ENCODE data around the gene USP17L11. TPM values are rescaled to one million over a fixed set of nuclear protein-coding genes. Genes with fewer than 3 reads are reported as not detected.
"Not testable (repeated sequence)": the region's sequence is repeated elsewhere in the genome, so short reads cannot be mapped to it uniquely, and the experiment has no call there.

The USP17L11 gene, protein sequence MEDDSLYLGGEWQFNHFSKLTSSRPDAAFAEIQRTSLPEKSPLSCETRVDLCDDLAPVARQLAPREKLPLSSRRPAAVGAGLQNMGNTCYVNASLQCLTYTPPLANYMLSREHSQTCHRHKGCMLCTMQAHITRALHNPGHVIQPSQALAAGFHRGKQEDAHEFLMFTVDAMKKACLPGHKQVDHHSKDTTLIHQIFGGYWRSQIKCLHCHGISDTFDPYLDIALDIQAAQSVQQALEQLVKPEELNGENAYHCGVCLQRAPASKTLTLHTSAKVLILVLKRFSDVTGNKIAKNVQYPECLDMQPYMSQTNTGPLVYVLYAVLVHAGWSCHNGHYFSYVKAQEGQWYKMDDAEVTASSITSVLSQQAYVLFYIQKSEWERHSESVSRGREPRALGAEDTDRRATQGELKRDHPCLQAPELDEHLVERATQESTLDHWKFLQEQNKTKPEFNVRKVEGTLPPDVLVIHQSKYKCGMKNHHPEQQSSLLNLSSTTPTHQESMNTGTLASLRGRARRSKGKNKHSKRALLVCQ
- polyA plus RNA-seq (2014; cell fraction: cytosol; rRNA removed): not detected in 2 replicates
- polyA plus RNA-seq (2014; cell fraction: nucleus; rRNA removed): not detected in 2 replicates

DNA sequence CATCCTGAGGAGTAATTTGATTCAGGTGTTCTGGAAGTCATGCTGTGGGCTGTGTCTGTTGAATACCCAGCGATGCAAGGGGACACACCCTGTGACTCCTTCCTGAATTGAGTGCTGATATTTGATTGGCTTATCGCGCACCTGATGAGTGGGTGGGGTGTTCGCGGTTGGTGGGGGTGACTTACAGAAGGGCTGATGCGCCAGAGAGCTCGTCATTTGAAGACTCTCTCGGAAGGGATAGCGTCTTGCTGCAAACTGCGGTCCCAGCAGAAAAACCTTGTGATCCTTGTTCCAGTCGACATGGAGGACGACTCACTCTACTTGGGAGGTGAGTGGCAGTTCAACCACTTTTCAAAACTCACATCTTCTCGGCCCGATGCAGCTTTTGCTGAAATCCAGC lies at the start of gene USP17L11:
Gene USP17L11 (plus strand): TSS at position 301 of the 400 bp plus-strand sequence. CDS start 0 bp downstream, at position 301.
- not testable (repeated sequence) for DNase-seq (ENCODE audit: low spot score)

DNA sequence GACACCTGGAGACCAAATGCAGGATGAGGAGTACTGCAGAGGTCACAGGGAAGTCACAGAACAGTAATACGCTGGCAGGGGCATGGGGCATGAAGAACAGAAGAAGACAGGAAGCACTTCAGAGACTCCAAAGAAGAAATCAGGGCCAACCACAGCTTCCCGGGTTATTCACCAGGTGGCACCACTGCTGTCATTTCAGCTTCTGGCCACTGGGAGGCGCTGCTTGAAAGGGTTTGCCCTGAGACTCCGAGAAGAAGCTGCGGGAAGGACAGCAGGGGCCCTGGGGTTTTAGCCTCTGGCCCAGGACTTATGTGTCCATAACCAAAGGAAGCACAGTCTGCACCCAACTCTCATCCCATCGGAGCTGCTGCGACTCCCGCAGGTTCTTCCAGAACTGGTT lies 49.2 kb upstream of the USP17L11 start:
- DNase-seq (ENCODE audit: low spot score): not testable (repeated sequence)

DNA sequence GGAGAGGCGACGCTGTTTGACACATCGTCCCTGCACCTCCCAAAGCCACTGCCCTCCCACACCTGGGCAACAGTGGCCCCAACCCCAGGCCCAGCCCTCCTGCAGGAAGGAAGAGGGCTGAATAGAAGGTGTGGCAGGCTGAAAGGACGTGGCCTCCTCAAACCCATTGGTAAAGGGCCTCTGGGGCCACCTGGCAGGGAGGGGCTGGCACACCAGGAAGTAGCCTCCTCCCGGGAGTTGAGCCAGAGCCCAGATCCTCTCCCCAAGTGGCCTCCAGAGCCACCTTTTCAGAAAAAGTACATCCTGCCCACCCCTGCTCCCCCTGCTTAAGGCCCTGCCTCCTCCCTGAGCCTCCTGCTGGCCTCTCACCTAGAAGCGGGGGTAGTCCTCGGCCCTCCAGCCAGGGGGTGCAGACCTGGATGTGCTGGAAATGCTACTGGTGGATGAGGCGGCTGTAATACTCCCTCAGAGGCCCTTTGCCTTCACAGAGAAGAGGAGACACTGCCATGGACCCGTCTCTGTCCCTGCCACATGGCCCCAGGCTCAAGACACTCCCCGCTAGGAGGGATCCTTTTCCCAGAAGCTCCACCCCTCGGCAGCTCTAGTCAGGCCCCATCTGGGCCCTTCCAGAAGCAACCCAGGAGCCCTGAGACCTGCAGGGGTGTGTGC lies 45.3 kb upstream of the USP17L11 start, which contains the start of gene FAM90A26:
Gene FAM90A26 (plus strand): TSS at position 619 of the 669 bp plus-strand sequence. CDS start 2,764 bp downstream, outside the sequence.
- not testable (repeated sequence) for DNase-seq (ENCODE audit: low spot score)

DNA sequence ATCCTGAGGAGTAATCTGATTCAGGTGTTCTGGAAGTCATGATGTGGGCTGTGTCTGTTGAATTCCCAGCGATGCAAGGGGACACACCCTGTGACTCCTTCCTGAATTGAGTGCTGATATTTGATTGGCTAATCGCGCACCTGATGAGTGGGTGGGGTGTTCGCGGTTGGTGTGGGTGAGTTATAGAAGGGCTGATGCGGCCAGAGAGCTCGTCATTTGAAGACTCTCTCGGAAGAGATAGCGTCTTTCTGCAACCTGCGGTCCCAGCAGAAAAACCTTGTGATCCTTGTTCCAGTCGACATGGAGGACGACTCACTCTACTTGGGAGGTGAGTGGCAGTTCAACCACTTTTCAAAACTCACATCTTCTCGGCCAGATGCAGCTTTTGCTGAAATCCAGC lies 4.8 kb upstream of the USP17L11 start, which contains the start of gene USP17L10:
Gene USP17L10 (plus strand): TSS at position 301 of the 400 bp plus-strand sequence. CDS start 0 bp downstream, at position 301.
- DNase-seq (ENCODE audit: low spot score): not testable (repeated sequence)

DNA sequence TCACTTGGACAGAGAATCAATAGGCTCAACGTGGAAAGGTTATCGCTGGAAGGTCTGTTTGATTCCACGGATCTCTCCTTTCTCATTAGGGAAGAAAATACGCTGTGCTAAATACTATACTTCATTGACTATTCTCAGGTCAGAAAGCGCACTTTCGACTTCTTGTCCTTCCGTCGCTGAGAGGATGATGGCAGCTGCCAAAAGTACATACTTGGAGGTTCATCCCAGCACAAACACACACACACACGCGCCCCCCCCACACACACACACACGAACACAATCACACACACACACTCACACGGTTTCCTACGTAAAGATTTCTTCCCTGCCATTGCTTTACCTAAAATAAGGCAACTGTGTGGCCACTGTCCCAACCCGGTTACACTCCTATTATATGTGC lies 504 bp upstream of the USP17L11 start:
- DNase-seq (ENCODE audit: low spot score): not testable (repeated sequence)

DNA sequence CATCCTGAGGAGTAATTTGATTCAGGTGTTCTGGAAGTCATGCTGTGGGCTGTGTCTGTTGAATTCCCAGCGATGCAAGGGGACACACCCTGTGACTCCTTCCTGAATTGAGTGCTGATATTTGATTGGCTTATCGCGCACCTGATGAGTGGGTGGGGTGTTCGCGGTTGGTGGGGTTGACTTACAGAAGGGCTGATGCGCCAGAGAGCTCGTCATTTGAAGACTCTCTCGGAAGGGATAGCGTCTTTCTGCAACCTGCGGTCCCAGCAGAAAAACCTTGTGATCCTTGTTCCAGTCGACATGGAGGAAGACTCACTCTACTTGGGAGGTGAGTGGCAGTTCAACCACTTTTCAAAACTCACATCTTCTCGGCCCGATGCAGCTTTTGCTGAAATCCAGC lies 4.6 kb downstream of the USP17L11 start, which contains the start of gene USP17L12:
Gene USP17L12 (plus strand): TSS at position 301 of the 400 bp plus-strand sequence. CDS start 0 bp downstream, at position 301.
- DNase-seq (ENCODE audit: low spot score): not testable (repeated sequence)

DNA sequence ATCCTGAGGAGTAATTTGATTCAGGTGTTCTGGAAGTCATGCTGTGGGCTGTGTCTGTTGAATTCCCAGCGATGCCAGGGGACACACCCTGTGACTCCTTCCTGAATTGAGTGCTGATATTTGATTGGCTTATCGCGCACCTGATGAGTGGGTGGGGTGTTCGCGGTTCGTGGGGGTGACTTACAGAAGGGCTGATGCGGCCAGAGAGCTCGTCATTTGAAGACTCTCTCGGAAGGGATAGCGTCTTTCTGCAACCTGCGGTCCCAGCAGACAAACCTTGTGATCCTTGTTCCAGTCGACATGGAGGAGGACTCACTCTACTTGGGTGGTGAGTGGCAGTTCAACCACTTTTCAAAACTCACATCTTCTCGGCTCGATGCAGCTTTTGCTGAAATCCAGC lies 9.4 kb downstream of the USP17L11 start, which contains the start of gene USP17L13:
Gene USP17L13 (plus strand): TSS at position 301 of the 400 bp plus-strand sequence. CDS start 0 bp downstream, at position 301.
- not testable (repeated sequence) for DNase-seq (ENCODE audit: low spot score)

DNA sequence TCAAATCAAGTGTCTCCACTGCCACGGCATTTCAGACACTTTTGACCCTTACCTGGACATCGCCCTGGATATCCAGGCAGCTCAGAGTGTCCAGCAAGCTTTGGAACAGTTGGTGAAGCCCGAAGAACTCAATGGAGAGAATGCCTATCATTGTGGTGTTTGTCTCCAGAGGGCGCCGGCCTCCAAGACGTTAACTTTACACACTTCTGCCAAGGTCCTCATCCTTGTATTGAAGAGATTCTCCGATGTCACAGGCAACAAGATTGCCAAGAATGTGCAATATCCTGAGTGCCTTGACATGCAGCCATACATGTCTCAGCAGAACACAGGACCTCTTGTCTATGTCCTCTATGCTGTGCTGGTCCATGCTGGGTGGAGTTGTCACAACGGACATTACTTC lies 15.0 kb downstream of the USP17L11 start:
- not testable (repeated sequence) for DNase-seq (ENCODE audit: low spot score)

DNA sequence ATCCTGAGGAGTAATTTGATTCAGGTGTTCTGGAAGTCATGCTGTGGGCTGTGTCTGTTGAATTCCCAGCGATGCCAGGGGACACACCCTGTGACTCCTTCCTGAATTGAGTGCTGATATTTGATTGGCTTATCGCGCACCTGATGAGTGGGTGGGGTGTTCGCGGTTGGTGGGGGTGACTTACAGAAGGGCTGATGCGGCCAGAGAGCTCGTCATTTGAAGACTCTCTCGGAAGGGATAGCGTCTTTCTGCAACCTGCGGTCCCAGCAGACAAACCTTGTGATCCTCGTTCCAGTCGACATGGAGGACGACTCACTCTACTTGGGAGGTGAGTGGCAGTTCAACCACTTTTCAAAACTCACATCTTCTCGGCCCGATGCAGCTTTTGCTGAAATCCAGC lies 18.9 kb downstream of the USP17L11 start, which contains the start of gene USP17L15:
Gene USP17L15 (plus strand): TSS at position 301 of the 400 bp plus-strand sequence. CDS start 0 bp downstream, at position 301.
- not testable (repeated sequence) for DNase-seq (ENCODE audit: low spot score)

DNA sequence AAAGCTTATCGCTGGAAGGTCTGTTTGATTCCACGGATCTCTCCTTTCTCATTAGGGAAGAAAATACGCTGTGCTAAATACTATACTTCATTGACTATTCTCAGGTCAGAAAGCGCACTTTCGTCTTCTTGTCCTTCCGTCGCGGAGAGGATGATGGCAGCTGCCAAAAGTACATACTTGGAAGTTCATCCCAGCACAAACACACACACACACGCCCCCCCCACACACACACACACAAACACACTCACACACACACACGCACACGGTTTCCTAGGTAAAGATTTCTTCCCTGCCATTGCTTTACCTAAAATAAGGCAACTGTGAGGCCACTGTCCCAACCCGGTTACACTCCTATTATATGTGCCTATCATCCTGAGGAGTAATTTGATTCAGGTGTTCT lies 23.3 kb downstream of the USP17L11 start:
- peak; percentile 0 for DNase-seq (ENCODE audit: low spot score)

DNA sequence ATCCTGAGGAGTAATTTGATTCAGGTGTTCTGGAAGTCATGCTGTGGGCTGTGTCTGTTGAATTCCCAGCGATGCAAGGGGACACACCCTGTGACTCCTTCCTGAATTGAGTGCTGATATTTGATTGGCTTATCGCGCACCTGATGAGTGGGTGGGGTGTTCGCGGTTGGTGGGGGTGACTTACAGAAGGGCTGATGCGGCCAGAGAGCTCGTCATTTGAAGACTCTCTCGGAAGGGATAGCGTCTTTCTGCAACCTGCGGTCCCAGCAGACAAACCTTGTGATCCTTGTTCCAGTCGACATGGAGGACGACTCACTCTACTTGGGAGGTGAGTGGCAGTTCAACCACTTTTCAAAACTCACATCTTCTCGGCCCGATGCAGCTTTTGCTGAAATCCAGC lies 28.4 kb downstream of the USP17L11 start, which contains the start of gene USP17L17:
Gene USP17L17 (plus strand): TSS at position 301 of the 400 bp plus-strand sequence. CDS start 0 bp downstream, at position 301.
- not testable (repeated sequence) for DNase-seq (ENCODE audit: low spot score)

DNA sequence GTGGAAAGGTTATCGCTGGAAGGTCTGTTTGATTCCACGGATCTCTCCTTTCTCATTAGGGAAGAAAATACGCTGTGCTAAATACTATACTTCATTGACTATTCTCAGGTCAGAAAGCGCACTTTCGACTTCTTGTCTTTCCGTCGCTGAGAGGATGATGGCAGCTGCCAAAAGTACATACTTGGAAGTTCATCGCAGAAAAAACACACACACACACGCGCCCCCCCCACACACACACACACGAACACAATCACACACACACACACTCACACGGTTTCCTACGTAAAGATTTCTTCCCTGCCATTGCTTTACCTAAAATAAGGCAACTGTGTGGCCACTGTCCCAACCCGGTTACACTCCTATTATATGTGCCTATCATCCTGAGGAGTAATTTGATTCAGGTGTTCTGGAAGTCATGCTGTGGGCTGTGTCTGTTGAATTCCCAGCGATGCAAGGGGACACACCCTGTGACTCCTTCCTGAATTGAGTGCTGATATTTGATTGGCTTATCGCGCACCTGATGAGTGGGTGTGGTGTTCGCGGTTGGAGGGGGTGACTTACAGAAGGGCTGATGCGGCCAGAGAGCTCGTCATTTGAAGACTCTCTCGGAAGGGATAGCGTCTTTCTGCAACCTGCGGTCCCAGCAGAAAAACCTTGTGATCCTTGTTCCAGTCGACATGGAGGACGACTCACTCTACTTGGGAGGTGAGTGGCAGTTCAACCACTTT lies 32.9 kb downstream of the USP17L11 start, which contains the start of gene USP17L18:
Gene USP17L18 (plus strand): TSS at position 678 of the 728 bp plus-strand sequence. CDS start 0 bp downstream, at position 678.
- peak; percentile 0 for DNase-seq (ENCODE audit: low spot score)

DNA sequence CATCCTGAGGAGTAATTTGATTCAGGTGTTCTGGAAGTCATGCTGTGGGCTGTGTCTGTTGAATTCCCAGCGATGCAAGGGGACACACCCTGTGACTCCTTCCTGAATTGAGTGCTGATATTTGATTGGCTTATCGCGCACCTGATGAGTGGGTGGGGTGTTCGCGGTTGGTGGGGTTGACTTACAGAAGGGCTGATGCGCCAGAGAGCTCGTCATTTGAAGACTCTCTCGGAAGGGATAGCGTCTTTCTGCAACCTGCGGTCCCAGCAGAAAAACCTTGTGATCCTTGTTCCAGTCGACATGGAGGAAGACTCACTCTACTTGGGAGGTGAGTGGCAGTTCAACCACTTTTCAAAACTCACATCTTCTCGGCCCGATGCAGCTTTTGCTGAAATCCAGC lies 37.9 kb downstream of the USP17L11 start, which contains the start of gene USP17L19:
Gene USP17L19 (plus strand): TSS at position 301 of the 400 bp plus-strand sequence. CDS start 0 bp downstream, at position 301.
- DNase-seq (ENCODE audit: low spot score): not testable (repeated sequence)

DNA sequence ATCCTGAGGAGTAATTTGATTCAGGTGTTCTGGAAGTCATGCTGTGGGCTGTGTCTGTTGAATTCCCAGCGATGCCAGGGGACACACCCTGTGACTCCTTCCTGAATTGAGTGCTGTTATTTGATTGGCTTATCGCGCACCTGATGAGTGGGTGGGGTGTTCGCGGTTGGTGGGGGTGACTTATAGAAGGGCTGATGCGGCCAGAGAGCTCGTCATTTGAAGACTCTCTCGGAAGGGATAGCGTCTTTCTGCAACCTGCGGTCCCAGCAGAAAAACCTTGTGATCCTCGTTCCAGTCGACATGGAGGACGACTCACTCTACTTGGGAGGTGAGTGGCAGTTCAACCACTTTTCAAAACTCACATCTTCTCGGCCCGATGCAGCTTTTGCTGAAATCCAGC lies 42.6 kb downstream of the USP17L11 start, which contains the start of gene USP17L20:
Gene USP17L20 (plus strand): TSS at position 301 of the 400 bp plus-strand sequence. CDS start 0 bp downstream, at position 301.
- DNase-seq (ENCODE audit: low spot score): not testable (repeated sequence)

DNA sequence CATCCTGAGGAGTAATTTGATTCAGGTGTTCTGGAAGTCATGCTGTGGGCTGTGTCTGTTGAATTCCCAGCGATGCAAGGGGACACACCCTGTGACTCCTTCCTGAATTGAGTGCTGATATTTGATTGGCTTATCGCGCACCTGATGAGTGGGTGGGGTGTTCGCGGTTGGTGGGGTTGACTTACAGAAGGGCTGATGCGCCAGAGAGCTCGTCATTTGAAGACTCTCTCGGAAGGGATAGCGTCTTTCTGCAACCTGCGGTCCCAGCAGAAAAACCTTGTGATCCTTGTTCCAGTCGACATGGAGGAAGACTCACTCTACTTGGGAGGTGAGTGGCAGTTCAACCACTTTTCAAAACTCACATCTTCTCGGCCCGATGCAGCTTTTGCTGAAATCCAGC lies 47.4 kb downstream of the USP17L11 start, which contains the start of gene USP17L21:
Gene USP17L21 (plus strand): TSS at position 301 of the 400 bp plus-strand sequence. CDS start 0 bp downstream, at position 301.
- not testable (repeated sequence) for DNase-seq (ENCODE audit: low spot score)

All from SK-N-DZ (cell line).